COLO668 (cell line): ENCODE data around the gene RABGAP1.

ENCODE experiments used
- DNase-seq: peaks from one replicate; lab custom pipeline; 2025; ENCODE audit not compliant: unreplicated experiment; lab: John Stamatoyannopoulos, UW

Gene RABGAP1

DNA sequence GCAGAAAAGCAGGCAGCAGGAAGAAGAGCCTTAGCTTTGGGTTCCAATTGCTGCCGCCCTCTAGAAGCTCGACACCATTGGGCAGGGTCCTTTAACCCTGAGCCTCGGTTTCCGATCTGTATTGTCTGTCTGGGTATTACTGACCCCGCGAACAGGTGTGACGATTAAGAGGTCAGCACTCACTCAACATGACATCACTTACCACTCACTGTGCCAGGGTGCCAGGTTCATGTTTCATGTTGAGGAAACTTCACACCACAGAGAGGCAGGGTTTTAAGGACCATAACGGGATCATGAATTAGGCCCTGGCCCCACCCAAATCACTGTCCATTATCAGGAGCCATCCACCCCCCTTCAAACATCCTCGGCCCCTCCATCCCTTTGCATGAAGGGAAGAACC is 168.2 kb downstream of the RABGAP1 start:
- no peak for DNase-seq

DNA sequence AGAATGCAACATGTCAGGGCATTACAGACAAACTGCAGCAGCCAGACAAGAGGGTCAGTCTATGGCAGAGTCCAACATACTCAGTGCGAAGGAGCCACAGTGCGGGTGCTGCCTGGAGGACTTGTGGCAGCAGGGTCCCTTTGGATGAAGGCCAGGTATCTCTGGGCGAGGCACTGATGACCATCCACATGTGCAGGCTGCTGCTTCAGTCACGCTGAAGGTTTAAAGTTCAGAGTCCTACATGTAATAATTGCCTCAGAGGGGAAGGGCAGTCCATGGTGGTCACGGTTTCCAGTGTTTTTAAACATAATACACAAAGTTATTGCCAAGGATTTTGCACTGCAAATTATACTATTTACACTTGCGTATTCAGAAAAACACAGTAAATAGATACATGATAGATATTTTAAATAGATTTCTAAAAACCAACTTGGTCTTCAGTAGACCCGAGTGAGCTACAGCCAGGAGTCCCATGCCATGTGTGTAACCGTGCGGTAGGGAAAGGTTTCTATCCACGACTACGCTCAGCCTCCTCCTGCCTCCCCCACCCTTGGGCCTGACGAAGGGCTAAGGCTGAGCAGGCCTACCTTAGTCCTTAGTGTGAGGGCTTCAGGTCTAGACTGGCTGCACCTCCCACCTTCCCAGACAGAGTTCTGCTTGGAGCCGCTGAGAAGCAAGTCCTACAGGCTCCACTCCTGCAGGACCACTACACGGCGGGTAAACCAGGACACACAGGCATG is 168.9 kb downstream of the RABGAP1 start:
- DNase-seq: no peak

DNA sequence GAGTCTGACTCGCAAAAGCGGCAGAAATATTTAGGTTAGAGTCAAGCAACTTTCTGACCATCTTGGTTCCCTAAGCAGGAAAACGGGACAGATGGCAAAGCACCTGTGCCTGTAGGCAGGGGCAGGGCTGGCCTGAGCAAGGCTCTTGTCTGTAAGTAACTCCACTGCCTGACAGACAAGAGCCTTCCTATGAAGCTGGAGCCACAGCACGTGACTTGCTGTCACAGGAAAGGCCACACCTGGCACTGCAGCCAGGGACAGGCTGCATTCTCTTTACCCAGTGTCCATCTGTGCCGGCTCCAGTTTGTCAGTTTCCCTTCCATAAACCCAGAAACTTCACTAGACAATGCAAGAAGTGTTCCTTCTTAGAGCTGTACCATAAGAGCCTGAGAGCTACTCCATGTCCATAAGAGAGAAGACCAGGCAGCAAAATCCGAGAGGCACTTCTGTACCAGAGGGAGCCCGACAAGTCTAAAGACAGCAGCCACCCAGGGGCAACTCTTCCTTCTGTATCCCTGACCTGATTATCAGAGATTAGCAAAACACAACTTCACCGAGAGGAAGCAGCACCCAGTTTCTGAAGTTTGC is 170.7 kb downstream of the RABGAP1 start:
- peak; percentile 16 for DNase-seq

DNA sequence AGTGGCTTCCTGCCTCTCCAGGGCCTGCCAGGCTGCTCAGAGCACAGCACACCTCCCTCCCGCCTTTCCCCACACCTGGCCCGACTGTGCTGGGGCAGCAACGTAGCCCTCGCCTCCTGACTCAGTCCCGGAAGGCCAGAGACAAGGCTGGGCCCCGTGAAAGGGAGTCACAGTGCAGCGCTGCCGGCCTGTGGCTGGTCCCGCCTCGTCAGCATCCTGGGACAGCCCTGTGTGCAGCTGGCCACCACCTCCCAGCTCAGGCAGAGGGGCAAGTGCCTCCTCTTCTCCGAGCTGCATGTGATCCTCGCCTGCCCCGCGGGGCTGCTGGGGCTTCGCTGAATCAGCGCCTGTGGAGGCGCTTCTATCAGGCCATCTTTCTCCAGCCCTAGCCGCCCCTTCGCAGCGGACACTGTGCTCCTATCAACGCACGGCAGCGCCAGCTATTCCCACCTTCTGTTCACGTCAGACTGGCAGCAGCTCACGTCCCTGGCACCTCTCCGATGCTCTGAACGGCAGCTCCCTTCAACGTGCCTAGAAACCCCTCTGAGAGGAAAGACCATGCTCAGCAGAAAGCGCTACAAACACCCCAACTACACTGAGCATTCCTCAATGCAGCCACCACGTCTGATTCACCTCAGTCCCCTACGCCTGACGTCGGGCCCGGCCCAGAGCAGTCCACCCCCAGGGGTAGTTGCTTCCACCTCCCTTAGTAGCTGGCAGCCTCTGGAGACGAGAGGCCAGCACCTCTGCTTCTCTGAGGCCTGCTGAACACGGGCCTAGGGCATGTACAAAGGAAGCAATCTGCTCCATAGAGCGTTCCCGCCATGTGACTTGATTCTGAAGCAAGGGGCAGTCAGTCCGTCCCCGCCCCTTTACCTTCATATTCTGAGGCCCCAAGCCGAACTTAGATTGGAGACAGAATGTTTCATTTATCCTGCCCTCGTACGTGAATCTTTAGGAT is 171.5 kb downstream of the RABGAP1 start:
- DNase-seq: no peak

DNA sequence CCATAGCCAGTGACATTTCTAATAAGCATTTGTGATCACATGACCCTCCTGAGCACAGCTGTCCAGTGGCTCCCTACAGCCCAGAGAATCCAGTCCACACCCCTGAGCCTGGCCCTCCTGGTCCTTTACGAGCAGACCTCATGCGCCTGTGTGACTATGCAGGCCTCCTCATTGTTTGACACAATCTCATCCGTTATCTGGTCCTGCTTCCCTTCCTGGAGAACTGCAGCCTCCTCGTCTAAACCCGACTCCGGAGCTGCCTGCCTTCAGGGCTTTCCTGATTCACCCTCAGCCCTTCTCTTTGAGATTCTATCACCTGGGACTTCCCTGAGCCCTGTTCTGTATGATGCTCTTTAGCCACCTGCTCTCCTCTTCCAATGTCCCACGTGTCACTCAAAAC is 172.4 kb downstream of the RABGAP1 start:
- DNase-seq: no peak

DNA sequence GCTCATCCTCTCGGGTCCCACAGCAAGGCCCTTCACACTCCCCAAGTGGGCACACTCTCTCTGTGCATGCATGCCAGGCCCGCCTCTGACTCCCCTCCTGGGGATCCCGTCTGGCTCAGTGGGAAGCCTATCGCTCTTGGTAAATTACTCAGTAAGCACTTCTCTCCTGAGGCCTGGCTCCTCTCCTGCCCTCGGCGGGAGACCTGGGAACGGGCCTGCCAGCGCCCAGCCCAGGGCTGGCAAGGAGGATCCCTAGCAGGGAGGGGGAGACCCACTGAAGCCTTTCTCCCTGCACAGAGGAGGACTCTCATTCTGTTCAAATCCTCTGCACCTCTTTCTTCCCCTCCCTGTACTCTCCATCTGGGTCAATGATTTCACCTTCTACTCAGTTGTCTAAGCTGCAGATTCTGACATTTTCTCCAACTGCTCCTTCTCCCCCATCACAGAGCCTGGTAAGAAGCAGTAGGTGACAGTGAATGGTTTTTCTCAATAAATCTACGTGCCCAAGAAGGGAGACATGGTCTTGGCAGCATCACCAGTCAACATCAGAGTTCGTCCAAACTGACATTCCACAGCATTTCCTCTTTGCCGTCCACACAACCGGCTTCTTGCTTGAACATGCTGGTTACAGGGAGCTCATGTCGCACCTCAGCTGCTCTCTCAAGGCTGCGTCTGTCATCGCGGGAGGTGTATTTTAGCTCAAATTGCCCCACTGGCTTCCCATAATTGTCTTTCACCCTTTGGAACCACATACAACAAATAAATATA is 174.5 kb downstream of the RABGAP1 start:
- DNase-seq: no peak

DNA sequence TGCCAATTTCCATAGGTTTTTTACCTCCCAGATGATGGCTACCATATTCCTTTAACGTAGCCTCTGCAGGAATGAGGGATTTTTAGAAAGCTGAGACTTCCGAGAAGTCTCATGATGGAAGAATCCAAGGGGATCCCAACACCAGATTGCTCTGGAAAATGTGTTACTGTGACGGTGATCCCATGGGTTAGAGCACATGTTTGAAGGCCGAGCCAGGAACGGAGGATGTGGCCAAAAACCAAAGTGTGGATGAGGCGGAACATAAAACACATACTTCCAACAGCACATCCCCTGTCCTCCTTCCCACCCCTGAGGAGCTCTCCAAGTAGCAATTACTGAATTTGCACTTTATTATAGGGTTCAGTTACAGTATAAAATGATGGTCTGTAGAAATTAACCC is 175.2 kb downstream of the RABGAP1 start:
- DNase-seq: no peak

DNA sequence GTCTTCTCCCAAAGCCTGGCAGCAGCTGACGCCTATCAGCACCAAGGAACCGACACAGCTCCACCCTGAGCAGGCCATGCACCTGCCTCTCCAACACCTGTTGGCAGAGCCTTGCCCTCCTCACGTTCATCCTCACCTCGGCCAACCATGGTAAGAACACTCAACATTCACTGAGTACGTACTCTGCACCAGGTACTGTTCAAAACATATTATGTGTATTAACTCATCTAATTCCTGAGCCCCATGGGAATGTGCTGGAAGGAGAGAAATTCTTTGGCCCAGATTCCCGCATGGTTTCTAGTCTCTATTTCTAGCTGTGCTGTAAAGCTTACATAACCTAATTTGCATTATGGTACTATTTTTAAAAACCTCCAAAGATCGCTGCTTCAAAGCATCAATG is 178.7 kb downstream of the RABGAP1 start:
- DNase-seq: no peak

DNA sequence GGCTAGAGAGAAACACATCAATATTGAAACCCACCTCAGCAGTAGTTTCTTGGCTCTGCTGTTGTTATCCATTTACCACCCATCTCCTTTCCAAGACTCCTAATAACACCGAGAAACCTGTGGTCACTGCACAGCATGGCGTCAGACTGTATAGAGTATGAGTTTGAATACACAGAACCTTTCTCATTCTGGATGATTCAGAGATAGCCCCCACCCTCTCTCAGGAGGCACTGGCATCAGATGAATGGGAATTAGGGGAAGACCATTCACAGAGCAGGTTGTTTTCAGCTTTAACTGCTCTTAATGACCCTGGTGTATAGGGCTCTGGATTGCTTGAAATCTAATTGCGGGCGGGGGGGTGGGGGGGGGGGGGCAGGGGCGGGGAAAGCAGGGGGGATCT is 179.3 kb downstream of the RABGAP1 start:
- DNase-seq: no peak

DNA sequence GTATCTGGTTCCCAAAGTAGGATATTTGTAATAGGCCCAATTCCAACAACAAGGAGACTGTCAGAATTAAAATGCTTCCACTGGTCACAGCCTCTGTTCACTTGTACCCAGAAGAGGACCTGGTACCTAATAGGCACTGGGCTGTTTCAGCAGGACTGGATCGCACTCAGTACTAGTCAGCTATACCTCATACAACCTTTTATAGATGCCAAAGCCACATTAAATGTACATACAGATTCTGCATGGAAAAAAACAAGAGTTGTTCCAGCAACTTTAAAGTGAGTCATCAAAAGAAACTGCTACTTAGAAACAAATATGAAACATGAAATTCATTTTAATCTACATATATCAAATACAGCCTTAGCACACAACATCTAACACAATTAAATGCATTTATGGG is 180.1 kb downstream of the RABGAP1 start:
- no peak for DNase-seq

DNA sequence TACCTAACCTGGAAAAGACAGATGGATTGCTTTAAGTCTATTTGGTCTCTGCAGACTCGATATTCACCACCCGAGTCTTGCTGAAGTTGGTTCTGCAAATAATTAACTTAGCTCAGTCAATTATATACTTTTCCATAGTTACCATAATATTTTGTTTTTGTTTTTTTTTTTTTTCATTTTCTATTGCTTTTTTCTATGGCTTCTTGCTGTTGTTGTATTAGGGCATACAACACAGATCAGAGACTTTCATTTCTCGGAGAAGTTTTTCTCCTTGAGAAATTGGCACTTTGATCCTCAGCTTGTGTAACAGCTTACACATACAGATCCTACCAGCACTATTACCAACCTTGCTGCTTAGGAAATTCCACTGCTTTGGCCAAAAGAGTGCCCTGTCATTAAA is 180.6 kb downstream of the RABGAP1 start:
- DNase-seq: no peak

DNA sequence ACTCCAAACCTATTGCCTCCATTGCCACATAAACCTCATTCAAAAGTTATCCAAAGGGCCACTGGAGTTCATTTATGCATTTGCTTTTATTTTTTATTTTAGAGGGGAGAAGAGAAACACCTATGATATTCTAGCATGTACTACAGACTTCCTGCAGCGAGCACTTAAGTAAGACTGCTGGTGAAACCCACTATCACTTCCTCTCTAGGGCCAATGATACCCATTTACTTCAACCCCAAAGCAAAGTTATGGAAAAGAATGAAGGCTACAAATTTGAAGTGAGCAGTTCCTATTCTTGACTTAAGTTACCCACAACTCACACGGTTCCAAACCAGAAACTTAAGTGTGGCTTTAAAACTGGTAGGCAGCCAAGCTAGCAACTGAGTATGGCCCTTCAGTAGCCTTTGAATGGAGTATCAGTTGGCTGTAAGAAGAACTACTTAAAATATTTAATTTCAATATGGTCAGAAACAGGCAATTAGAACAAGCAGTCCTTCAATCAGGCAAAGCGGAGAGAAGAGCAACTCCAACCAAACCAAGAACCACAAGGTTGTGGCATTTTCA is 186.8 kb downstream of the RABGAP1 start:
- no peak for DNase-seq

DNA sequence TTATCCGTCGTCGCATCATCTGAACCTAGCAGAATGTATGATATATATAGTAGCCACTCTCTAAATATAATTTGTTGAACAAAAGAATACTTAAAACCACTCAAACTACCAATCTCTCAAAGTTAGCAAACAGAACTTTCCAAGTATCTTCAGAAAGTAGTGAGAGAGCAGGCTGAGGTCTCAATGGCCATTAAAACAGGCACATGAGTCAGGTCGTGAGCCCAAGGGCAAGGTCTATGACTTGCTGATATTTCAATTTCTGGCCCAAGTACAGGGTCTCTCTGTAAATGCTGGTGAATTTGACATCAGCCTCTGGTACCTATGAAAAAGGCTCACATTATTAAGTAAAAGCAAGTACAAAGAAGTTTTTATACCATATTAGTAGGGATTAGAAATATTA is 187.8 kb downstream of the RABGAP1 start:
- DNase-seq: no peak

DNA sequence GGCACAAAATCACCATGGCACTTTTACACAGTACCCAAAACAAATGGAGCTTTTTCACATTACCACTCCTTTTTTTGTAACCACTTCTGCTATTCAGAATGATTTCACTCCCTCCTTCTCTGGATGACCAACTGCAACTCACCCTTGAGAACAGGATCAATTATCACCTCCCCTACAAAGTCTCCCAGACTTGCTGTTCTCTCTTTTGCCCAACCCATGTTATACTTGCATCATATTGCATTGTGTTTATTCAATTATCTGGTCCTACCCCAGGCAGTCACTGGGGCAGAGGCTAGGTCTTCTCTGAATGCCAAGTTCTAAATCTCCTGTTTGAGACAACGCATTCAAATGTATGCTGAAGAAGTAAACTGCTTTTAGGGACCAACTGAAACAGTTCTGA is 188.6 kb downstream of the RABGAP1 start:
- no peak for DNase-seq

DNA sequence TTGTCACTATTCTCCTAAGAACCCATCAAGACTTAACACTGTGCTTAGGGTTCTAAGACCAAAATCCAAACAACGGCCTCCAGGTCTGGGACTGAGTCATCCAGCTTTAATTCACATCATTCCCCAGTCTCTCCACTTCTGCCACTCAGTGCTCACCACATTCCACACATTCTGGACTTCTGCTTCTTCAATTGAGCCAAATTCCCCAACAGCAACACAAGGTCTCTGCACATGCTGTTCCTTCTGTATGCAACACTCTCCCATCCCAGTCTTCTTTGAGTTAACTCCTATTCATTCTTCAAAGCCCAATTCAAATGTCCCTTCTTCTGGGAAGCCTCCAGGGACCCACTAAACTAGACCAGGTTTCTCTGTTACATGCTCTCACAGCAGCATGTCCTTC is 190.4 kb downstream of the RABGAP1 start:
- DNase-seq: no peak

DNA sequence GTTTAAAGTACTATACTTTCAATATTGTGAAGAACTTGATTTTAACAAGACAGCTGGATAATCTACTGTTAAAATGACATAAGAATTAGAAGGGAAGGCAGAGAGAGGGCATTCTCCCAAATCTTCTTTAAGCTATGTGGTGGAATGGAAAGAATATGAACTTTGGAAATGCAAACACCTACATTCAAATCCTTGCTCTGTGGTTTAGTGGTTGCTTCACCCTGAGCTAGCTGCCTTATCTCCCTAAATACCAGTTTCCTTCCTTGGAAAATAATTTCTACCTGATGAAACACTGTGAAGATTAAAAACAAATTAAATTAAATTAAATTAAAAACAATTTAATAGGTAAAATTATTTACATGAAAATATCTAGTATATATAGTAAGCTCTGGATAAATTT is 191.2 kb downstream of the RABGAP1 start:
- no peak for DNase-seq

DNA sequence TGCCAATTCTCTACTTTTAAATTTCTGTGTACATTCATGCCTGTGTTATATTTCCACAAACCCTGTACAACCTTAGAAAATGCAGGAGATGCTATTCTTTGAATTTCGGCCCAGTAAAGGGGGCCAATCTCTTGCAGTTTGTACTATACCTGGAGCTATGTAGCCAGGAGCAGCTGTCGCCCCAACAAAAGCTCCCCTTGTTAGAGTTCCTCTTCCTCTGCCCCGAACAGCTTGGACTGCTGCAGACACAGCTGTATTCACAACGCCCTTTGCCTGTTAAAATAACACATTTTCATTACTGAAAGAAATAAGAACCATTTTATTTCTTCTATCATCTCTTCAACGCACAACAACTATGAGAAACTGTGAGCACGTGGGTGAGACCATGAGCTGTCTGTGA is 191.9 kb downstream of the RABGAP1 start:
- no peak for DNase-seq

DNA sequence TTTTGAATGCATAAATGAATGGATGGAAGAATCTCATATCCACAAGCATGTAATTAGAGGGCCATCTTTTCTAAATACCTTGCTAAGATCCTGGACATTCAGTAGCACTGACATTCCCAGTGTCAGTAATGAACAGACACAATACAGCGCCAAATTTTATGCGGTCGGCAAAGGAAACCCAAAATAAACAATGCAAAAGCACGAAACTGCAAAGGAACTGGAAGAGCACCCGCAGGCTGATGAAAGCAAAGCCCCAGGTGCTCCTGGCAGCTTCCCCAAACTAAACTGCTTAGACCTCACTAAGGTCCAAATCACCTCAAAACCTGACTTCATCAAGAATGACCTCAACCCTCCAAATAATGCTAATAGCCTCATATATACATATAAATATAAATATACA is 194.6 kb downstream of the RABGAP1 start:
- DNase-seq: no peak

DNA sequence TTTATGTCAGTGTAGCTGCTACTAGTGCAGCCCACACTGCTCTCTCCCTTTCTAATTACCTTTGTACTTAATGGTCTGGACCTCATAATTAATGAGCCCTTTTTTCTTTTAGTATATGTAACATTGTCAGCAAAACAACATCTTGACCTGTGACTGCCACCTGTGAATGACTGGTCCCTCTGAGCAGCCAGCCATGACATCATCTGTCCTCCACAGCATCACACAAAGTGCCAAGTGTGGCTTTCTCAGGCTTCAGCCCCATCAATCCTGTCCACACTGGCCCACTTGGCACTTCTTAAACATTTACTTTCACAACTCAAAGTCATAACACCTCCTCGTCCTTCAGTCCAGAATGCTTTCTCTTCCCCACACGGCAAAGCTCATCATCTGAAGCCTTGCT is 197.3 kb downstream of the RABGAP1 start:
- no peak for DNase-seq

DNA sequence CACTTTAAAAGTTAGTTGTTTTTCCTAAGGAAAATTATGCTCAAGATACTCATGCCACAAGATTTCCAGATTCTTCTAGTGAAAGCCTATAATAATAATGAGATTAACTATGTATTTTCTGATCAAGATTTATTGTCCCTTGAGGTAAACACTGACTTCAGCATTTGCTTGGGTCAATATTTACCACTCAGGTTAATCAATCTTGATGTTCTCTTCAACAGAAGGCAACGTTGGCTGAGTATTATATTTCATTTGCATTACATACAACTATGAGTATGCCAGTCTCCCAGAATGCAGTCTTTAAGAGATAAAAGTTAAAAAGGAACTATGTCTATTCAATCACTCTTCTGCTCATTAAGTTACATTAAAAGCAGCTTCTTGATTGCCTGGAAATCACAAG is 208.2 kb downstream of the RABGAP1 start:
- no peak for DNase-seq
